ENCODE measurements around the gene MRPS16. TPM values are rescaled to one million over a fixed set of nuclear protein-coding genes. Genes with fewer than 3 reads are reported as not detected.
"Not testable (repeated sequence)": the region's sequence is repeated elsewhere in the genome, so short reads cannot be mapped to it uniquely, and the experiment has no call there.

The MRPS16 gene
- total RNA-seq, 1 donor from 2014 or later: 63.3 TPM

- H3K4me3 Mint-ChIP-seq (ENCODE audit: unreplicated experiment): no peak overlapping the region
- peaks cover 1% of the 10 kb centered on the region for H3K36me3 Mint-ChIP-seq (ENCODE audit: low read depth)
- no peak for DNase-seq (ENCODE audit: low spot score)
- peaks cover 17% of the 10 kb centered on the region for H3K4me1 Mint-ChIP-seq (ENCODE audit: low read depth)
- peaks cover 11% of the 10 kb centered on the region for H3K9me3 Mint-ChIP-seq (ENCODE audit: low read depth)
- no peak for TF ChIP-seq CTCF (IDR thresholded peaks at IDR 0.05)
- no peaks in the 10 kb centered on the region for H3K27me3 Mint-ChIP-seq (ENCODE audit: low read depth)
- H3K27ac Mint-ChIP-seq (ENCODE audit: unreplicated experiment): peak overlapping the region; percentile 38
Measured at GRCh38 chr10:73261362-73261995, 9.0 kb upstream of the MRPS16 start.

- peaks cover 11% of the 10 kb centered on the region for H3K9me3 Mint-ChIP-seq (ENCODE audit: low read depth)
- DNase-seq (ENCODE audit: low spot score); H3K4me3 Mint-ChIP-seq (ENCODE audit: unreplicated experiment); H3K27ac Mint-ChIP-seq (ENCODE audit: unreplicated experiment); H3K36me3 Mint-ChIP-seq (ENCODE audit: low read depth); H3K27me3 Mint-ChIP-seq (ENCODE audit: low read depth): not testable (repeated sequence)
- H3K4me1 Mint-ChIP-seq (ENCODE audit: low read depth): peaks cover 12% of the 10 kb centered on the region
Measured at GRCh38 chr10:73258612-73259011, 6.2 kb upstream of the MRPS16 start.

- Mint-ChIP-seq H3K27me3 (ENCODE audit: low read depth) (no peaks in the 10 kb centered on the region), H3K4me3 (ENCODE audit: unreplicated experiment) (peak overlapping the region; percentile 94), H3K4me1 (ENCODE audit: low read depth) (peaks cover 29% of the 10 kb centered on the region), H3K27ac (ENCODE audit: unreplicated experiment) (peak overlapping the region; percentile 98), H3K36me3 (ENCODE audit: low read depth) (peaks cover 8% of the 10 kb centered on the region), H3K9me3 (ENCODE audit: low read depth) (peaks cover under 1% of the 10 kb centered on the region)
- TF ChIP-seq CTCF (IDR thresholded peaks at IDR 0.05): no peak
- DNase-seq (ENCODE audit: low spot score): no peak
Measured at GRCh38 chr10:73253225-73253555, 746 bp upstream of the MRPS16 start.

GRCh38 chr10:73251683-73252444 is 580 bp downstream of the MRPS16 start:
- Mint-ChIP-seq H3K27me3 (ENCODE audit: low read depth) (no peaks in the 10 kb centered on the region), H3K36me3 (ENCODE audit: low read depth) (peaks cover 8% of the 10 kb centered on the region), H3K4me1 (ENCODE audit: low read depth) (peaks cover 39% of the 10 kb centered on the region), H3K4me3 (ENCODE audit: unreplicated experiment) (peak overlapping the region; percentile 94), H3K9me3 (ENCODE audit: low read depth) (no peaks in the 10 kb centered on the region), H3K27ac (ENCODE audit: unreplicated experiment) (peak overlapping the region; percentile 98)
- peak; percentile 15 for TF ChIP-seq CTCF (IDR thresholded peaks at IDR 0.05)
- no peak for DNase-seq (ENCODE audit: low spot score)

- Mint-ChIP-seq H3K36me3 (ENCODE audit: low read depth) (peaks cover 17% of the 10 kb centered on the region), H3K27me3 (ENCODE audit: low read depth) (no peaks in the 10 kb centered on the region), H3K9me3 (ENCODE audit: low read depth) (no peaks in the 10 kb centered on the region), H3K4me3 (ENCODE audit: unreplicated experiment) (no peak overlapping the region), H3K4me1 (ENCODE audit: low read depth) (peaks cover 65% of the 10 kb centered on the region), H3K27ac (ENCODE audit: unreplicated experiment) (peak overlapping the region; percentile 95)
- no peak for DNase-seq (ENCODE audit: low spot score)
- TF ChIP-seq CTCF (IDR thresholded peaks at IDR 0.05): no peak
Measured at GRCh38 chr10:73248259-73248724, 4.2 kb downstream of the MRPS16 start.
